Frontal cortex (tissue), 4 donors: ENCODE data around the gene VSIG1. TPM values are rescaled to one million over a fixed set of nuclear protein-coding genes. Genes with fewer than 3 reads are reported as not detected.

Source experiments
- DNase-seq, 2 donors: peaks; one replicate each; pipeline ENCODE4 v3.0.0; 2012; ENCODE audit warnings: low spot score in 2 of 2
- FAIRE-seq: peaks from 2 replicates; lab custom pipeline; 2012; peaks lifted over from hg19 to GRCh38; lab: Jason Lieb, UNC
- total RNA-seq: library from RNA; depleted of rRNA; stranded (reverse); fragments of >200 nt; gene quantifications from one replicate; pipeline ENCODE4 v1.2.3, GENCODE V29; 2014
- donor health status: control.
- donor health status: control.
- donor health status: control.

VSIG1 gene
- total RNA-seq, result 0.41 TPM

DNA sequence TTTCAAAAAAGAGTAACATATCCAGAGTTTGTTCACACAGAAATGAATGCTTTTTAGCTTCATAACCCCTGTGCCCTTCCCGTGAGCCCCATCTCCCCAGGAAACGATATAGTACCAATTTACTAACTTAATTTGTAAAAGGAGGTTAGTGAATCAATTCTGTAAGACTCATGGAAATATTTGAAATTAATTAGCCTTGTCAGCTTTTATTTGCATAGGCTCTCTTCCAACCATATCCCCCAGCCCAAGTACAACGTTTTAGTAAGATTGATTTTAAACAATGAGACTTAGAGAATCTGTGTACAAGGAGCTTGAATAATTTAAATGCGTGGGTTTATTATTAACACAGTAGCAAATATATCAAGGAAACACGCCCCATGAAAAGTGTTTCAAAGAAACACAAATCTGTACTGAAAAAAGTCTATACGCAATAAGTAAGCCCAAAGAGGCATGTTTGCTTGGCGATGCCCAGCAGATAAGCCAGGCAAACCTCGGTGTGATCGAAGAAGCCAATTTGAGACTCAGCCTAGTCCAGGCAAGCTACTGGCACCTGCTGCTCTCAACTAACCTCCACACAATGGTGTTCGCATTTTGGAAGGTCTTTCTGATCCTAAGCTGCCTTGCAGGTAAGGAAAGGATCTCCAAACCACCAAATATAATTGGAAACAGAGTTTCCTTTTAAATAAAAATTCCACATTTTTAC is at the start of gene VSIG1:
TSS of gene VSIG1 (plus strand) at position 512 of the 703 bp plus-strand sequence. CDS start at position 578, 66 bp downstream.
- FAIRE-seq (no peak), DNase-seq (no peak)

DNA sequence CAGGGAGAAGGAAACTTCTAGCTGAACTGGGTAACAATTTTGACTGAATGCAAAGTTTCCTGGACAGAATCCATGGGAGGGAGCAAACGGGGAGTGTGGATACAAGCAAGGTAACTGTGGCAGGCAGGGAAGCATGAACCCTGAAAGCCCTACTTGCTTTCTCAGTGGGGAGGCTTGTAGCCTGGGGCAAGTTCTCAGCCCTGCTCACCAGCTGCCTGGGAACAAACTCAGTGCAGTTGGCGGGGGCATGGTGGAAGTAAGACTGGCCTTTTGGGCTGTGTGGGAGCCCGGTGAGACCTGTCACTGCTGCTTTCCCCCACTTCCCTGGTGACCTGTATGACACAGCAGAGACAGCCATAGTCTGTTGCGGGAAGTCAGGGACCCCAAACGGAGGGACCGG is 48.7 kb upstream of the VSIG1 start:
- DNase-seq (no peak), FAIRE-seq (no peak)

DNA sequence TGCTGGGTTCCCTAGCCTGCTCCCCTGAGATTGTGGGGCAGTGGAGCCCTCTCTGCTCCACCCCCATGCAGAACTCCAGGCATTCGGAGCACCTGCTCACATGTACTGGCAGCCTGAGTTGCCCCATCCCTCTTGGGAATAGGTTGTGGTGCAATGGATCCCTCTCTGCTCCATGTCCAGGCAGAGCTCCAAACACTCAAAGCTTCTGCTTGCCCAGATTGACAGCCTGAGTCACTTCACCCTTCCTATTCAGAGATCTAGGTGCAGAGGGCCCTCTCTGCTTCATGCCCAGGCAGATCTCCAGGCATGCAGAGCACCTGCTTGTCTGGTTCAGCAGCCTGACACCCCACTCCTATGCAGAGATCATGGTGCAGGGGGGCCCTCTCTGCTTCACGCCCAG is 44.1 kb upstream of the VSIG1 start:
- DNase-seq (no peak), FAIRE-seq (no peak)

DNA sequence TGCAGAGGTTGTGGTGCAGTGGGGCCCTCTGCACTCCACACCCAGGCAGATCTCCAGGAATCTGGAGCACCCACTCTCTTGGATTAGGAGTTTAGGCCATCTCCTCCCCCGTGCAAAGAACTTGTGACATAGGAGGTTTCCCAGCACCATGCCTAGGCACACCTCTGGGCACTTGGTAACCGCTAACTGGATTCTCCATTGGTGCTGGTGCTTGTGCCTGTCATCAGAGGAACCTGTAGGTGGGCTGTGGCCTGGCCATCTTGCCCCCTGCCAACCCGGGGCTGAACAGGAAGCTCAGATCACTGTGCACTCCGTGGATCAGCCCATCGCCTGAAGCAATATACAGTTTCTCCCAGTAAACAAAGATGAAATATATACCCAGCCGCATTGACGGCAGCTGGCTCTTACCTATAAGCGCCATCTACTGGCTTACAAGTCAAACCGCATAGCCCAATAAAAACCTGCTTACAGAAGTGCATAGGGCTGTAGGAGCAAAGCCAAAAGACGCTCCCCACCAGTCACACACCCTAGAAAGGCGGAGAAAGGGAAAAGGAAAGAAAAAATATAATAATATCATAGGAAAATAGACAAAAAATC is 43.5 kb upstream of the VSIG1 start:
- FAIRE-seq, result no peak
- DNase-seq, result no peak

DNA sequence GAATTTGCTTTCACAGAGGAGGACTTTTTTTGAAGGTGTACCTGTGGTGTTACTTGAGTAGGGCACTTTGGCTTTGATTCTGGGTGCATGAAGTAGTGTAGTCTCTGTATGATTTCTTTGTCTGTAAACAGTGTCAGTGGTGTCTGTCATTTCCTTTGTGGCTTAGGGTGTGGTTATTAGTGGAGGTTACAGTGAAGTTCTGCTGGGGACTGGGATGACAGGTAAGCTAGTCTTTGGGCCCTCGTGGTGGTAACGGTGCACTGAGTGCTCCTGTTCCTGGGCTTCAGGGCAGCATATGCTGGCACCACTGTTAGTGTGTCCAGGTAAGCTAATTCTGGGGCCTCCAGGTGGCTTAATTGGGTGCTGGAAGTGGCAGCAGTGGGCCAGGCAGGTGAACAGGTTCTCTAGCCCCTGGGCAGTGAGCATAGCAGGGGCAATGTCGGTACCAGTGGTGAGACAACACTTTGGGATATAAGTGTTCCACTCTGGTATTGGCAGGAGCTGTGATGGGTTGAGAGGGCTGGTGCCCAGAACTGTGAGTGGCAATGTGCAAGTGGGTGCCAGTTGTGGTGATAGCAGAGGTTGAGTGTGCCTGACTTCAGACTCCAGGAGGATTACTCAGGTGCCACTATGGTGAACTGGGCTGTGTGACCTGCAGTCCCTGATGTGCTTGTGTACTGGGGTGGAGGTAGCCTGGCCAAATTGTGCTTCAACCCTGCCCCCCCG is 26.0 kb upstream of the VSIG1 start:
- DNase-seq (no peak), FAIRE-seq (no peak)

DNA sequence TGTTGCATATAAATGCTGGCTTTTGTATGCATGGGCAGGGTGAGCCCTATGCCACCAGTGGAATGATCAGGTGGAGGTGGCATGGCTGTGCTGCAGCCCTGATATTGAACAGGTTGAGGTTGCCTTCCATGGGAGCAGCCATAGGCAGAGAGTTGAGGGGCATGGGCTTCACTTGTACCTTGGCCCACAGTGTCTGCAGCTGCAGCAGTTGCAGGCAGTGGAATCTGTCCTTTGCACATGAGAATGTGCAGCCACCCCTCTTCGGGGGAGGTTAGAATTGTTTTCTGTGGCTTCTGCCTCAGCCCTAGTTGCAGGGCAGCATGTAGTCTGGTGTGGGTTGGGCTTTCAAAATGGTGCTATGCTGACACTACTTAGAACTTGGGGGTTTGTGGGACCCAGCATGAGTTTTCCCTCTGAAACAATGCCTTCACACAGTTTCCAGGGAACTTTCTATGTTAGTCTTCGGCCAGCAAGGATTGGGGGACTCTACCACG is 25.4 kb upstream of the VSIG1 start:
- FAIRE-seq (no peak), DNase-seq (no peak)

DNA sequence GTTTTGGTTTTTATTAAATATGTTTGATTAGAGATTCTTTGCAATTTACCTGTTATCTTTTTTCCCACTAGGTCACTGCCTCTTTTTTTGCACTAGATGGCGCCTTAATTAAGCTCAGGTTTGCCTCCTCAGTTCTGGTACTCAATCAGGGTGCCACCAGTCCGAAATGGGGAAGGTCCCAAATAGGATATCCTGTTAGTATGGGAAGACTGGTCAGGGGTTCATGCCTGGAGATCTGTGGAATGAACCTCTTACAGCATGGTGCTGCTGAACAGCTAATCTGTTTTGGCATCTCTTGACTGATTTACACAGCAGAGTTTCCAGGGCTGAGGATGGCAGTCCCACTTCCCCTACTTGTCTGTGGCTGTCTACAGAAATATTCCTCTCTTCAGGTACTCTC is 24.2 kb upstream of the VSIG1 start:
- no peak for DNase-seq
- no peak for FAIRE-seq

DNA sequence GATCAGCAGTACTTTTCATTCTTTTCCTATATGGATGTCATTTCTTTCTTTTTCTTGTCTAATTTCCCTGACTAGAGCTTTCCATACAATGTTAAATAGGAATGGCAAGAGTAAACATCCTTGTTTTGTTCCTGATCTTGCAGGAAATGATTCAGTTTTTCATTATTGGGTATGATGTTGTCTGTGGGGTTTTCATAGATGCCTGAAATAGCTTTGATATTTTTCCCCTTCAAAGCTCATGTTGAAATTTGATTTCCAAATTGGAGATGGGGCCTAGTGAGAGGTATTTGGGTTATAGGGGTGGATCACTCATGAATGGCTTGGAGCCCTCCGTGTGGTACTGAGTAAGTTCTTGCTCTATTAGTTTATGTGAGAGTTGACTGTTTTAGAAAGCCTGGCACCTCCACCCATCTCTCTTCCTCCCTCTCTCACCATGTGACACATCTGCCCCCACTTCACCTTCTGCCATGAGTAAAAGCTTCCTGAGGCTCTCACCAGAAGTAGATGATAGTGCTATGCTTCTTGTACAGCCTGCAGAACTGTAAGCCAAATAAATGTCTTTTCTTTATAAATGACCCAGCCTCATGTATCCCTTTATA is 22.3 kb upstream of the VSIG1 start:
- FAIRE-seq, result no peak

DNA sequence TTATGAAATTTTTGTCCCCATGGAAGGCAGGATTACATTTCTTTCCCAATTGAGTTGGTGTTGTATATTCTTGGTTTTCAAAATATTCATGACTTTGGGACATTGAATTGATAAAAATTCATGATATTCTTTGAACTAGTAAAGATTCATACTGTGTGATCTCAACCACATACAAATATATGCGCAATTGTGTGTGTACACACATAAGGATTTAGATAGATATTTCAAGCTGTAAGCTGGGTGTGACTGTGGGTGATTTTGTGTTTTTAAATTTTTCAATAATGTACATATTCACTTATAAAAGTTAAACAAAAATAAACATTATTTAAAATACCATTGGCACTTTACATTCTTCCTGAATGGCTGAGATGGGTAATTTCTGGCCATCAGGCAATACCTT is 19.5 kb upstream of the VSIG1 start:
- FAIRE-seq, result no peak
- DNase-seq, result no peak

More for the DNA sequence above, 22.3 kb upstream of the VSIG1 start:
- no peak for DNase-seq

DNA sequence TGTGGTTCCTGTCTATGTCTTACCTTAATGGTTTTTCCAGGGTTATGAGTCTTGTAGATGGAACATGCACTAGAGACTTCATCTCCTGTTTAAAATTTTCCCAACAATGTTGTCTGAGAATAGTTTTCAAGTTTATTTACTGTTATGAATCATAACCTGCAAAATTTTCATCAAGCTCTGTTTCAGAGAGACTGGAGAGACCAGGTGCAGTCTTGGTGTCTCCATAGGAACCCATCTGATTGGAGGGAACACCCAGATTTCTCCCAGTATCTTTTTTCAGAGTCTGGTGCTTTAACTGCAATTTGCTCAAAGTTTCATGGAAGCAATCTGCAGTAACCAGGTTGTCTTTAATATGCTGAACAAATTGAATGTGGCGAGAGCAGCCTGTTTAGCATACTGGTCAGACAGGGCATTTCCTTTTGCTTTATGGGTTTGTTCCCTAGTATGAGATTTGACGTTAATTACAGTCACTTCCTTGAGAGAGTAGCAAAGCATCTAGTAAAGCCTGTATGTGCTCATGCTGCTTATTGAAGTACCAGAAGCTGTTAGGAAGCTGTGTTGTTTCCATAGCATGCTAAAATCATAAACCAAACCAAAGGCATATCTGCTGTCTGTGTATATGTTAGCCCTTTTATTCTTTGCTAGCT is 18.8 kb upstream of the VSIG1 start:
- no peak for DNase-seq
- FAIRE-seq, result no peak

DNA sequence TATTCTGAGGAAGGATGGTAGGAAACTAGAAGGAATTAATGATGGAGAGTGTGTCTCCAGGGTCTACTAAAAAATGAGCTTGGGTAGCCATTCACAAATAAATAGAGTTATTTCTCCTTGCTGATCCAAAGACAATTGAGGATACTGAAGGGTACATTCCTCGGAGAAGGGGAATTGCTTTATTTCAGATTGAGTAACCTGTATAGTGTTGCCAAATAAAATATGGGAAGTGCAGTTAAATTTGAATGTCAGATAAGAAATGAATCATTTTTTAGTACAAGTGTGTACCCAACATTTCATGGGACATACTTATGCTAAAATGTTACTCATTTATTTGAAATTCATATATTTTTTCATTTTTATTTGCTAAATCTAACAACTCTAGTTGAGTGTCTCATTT is 16.0 kb upstream of the VSIG1 start:
- DNase-seq, result no peak
- FAIRE-seq, result no peak

DNA sequence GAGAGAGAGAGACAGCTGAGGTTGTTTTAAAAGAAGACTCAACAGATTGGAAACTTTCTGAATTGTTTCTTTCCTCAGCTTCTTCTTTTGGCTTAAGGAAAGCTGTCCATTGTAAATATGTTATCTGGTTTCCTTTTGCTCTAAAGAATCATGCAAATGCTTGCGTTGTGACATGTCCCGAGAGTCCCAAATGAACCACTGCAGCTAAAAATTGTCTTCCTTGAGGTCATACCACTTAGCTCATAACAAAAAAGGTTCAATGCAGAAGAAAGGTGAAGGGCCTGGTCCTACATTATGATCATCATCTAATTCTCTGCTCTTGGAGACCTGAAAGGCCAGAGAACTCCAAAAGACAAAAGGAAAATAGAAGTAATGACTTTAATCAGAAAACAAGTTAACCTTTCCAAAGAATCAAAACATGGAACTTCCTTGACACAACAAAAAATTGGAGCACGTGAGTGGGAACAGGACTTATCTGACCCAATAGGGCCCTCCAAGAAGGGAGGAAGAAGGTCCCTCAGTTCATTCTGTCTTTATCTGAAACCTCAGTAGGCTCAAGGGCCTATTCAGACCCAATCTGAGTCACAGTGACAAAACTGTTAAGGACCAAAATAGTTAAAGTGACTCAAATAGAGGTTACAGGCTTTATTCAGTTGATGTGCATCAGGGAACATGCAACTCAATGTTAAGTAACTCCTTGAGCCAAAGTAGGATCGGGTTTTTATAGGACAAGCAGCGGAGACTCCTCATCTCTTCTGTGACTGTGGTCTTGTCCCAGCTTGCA is 14.7 kb upstream of the VSIG1 start:
- DNase-seq (no peak), FAIRE-seq (no peak)

DNA sequence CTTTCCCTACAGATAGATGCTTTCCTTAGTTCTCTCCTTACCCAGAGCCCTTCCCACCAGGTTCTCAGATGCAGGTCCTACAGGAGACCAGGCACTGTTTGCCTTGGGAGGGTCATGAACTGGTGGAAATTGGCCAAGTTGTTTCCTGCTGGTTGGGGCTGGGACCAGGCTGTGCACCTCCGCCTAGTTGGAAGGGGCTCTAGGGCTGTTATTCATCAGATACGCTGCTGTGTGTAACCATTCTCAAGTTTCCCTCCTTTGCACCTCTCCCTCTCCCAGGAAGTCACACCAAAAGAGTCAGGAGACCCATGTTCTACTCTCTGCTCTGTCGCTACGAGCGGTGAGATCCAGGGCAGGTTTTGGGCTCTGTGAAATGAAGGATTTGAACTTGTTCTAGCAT is 11.9 kb upstream of the VSIG1 start:
- FAIRE-seq (no peak), DNase-seq (no peak)

DNA sequence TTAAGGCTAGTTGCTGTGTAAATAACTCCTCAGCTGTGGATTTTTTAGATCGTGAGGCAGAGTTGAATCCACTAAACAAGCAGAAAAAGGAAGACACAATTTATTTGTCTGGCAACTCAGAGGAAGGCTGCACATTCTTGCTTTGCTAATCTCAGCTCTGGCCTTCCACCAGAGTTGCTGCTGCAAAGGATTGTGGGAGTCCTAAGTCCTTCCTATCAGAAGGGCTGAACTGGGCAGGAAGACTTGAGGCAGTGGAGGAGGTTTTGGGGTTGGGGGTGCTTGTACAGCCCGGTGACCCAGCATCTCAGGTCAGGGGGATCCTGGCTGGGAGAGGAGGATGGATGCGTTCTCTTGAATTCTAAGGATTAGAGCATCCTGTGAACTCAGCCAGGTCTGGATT is 11.0 kb upstream of the VSIG1 start:
- DNase-seq (no peak), FAIRE-seq (no peak)

DNA sequence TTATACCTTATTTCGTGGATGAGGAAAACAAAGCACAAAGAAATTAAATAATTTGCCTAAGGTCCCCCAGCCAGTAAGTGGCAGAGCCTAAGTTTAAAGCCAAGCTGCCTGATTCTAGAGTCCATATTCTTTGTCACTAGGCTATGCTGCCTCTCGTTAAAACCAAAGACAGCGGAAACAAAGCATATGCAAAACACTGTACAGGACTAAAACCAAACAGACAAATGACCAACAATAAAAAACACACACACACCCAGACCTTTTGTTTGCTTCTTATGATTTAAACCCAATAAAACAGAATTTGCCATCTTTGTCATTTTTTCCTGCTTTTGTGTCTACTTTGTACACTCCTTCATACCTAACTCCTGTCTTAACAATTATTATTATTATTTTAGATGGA is 10.1 kb upstream of the VSIG1 start:
- no peak for DNase-seq
- FAIRE-seq, result no peak

DNA sequence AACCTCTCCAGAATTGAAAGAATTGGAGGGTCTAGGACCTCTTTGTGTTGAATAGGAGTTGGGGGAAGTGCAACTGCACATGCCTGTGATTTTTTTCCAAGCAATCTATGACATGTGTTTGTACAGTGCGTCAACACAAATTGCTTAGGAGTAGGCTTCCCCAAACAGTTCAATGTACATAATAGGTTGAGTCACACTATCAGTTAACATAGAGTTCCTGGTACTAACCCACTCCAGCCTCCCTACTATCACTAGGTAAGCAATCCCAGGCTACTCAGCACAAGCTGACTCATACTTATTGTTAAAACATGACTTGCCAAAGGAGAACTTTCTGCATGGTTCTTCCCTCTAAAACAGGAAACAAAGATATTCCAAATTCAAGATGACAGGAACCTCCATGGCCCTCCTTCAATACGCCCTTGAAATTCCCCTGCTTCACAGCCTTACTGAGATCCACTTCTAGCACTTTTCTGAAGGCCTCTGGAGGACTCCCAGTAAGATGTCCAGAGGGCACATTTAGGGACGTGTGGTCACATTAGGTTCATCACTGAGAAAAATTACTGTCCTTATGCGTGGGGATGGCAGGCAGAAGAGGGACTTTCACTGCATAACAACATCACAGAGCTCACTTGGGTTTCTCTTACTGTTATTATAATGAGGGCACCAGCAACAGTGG is 8.4 kb upstream of the VSIG1 start:
- FAIRE-seq (no peak), DNase-seq (no peak)

DNA sequence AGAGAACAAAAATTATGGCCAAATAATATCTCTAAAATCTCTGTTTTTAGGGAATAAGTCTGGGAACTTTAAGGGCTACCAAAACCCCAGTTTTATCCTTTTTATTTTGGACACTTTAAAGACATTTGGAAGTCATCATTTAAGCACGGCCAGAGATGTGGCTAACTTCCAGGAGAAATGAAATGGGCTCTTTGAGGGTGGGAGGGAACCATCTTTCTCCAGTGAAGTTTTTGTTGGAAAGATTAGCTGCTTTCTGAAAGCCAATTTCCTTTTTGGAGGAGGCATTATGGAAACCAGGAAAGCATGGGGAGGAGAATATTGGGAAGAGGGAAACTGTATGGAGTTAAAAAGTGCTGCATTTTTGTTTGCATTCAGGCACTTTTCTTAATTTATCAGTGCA is 4.8 kb downstream of the VSIG1 start:
- FAIRE-seq (no peak), DNase-seq (no peak)

DNA sequence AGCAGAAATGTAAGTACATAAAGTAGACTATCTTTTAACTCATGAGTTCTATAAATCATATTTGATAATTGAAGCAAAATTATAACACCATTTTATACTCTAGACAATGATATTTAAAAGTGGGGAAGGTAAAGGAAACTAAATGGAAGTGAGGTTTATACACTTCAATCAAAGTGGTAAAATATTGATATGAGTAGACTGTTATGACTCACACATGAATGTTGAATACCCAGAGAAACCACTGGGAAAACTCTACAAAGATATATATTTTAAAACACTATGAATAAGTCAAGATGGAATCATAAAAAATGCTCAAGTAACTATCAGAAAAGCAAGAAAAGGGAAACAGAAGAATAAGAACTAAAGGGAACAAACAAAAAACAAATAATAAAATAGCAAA is 8.4 kb downstream of the VSIG1 start:
- DNase-seq (no peak), FAIRE-seq (no peak)

DNA sequence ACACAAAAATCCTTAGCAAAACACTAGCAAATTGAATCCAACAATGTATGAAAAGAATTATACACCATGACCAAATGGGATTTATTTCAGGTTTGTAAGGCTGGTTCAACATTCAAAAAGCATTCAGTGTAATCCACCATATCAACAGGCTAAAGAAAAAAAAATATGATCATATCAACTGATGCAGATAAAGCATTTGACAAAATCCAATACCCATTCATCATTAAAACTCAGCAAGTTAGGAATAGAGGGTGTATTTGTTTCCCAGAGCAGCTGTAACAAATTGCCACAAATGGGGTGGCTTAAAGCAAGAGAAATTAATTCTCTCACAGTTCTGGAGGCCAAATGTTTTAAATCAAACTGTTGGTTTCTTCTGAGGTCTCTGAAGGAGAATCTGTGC is 10.7 kb downstream of the VSIG1 start:
- no peak for FAIRE-seq
- no peak for DNase-seq
